ENCODE measurements around the gene TENM3. TPM values are rescaled to one million over a fixed set of nuclear protein-coding genes. Genes with fewer than 3 reads are reported as not detected.

TENM3 gene
- total and polyA plus RNA-seq, 5 donors from 2014 or later, result not detected

GRCh38 chr4:182770996-182771514 is 527.9 kb downstream of the TENM3 start:
- Mint-ChIP-seq H3K27me3 (peaks cover 7% of the 10 kb centered on the region), H3K27ac (no peak overlapping the region), H3K4me1 (no peaks in the 10 kb centered on the region), H3K9me3 (no peaks in the 10 kb centered on the region), H3K36me3 (no peaks in the 10 kb centered on the region), H3K4me3 (no peak overlapping the region)
- ATAC-seq (ENCODE audit: low read depth in 2 of 2) (no peak), DNase-seq (no peak)
- H3K4me3 ChIP-seq (ENCODE audit: low read depth, low read length), result no peak overlapping the region
- H3K4me1 ChIP-seq (ENCODE audit: control insufficient read depth, insufficient read depth, low read length, poor library complexity, severe bottlenecking), result no peaks in the 10 kb centered on the region
- no peaks in the 10 kb centered on the region for H3K9me3 ChIP-seq (ENCODE audit: control insufficient read depth in 2 of 2, low read length in 2 of 2)
- no peak overlapping the region for H3K27ac ChIP-seq (ENCODE audit: insufficient read depth, low read length, poor library complexity, severe bottlenecking)
- H3K27me3 ChIP-seq (ENCODE audit: control insufficient read depth, insufficient read depth, low read length), result no peaks in the 10 kb centered on the region
- H3K36me3 ChIP-seq (ENCODE audit: control insufficient read depth, insufficient read depth, low read length), result no peaks in the 10 kb centered on the region

GRCh38 chr4:182775075-182775474 is 531.9 kb downstream of the TENM3 start:
- Mint-ChIP-seq H3K27me3 (no peaks in the 10 kb centered on the region), H3K27ac (no peak overlapping the region), H3K9me3 (peaks cover 0 to 2% (median 0%) of the 10 kb centered on the region in 7 donors), H3K36me3 (no peaks in the 10 kb centered on the region), H3K4me1 (no peaks in the 10 kb centered on the region), H3K4me3 (no peak overlapping the region)
- ATAC-seq (ENCODE audit: low read depth in 2 of 2) (no peak), DNase-seq (no peak)
- no peaks in the 10 kb centered on the region for H3K9me3 ChIP-seq (ENCODE audit: control insufficient read depth in 2 of 2, low read length in 2 of 2)
- H3K4me1 ChIP-seq (ENCODE audit: control insufficient read depth, insufficient read depth, low read length, poor library complexity, severe bottlenecking), result no peaks in the 10 kb centered on the region
- H3K27me3 ChIP-seq (ENCODE audit: control insufficient read depth, insufficient read depth, low read length), result no peaks in the 10 kb centered on the region
- no peak overlapping the region for H3K4me3 ChIP-seq (ENCODE audit: low read depth, low read length)
- no peak overlapping the region for H3K27ac ChIP-seq (ENCODE audit: insufficient read depth, low read length, poor library complexity, severe bottlenecking)
- H3K36me3 ChIP-seq (ENCODE audit: control insufficient read depth, insufficient read depth, low read length), result no peaks in the 10 kb centered on the region

GRCh38 chr4:182776376-182777105 is 533.3 kb downstream of the TENM3 start:
- Histone ChIP-seq H3K4me1 (ENCODE audit: control insufficient read depth, insufficient read depth, low read length, poor library complexity, severe bottlenecking) (no peaks in the 10 kb centered on the region), H3K27ac (ENCODE audit: insufficient read depth, low read length, poor library complexity, severe bottlenecking) (no peak overlapping the region), H3K36me3 (ENCODE audit: control insufficient read depth, insufficient read depth, low read length) (no peaks in the 10 kb centered on the region), H3K27me3 (ENCODE audit: control insufficient read depth, insufficient read depth, low read length) (no peaks in the 10 kb centered on the region), H3K9me3 (ENCODE audit: control insufficient read depth in 2 of 2, low read length in 2 of 2) (no peaks in the 10 kb centered on the region), H3K4me3 (ENCODE audit: low read depth, low read length) (no peak overlapping the region)
- no peak for DNase-seq
- no peak for ATAC-seq (ENCODE audit: low read depth in 2 of 2)
- Mint-ChIP-seq H3K4me3 (no peak overlapping the region), H3K4me1 (no peaks in the 10 kb centered on the region), H3K27ac (no peak overlapping the region), H3K36me3 (no peaks in the 10 kb centered on the region), H3K9me3 (peaks cover 0 to 2% (median 0%) of the 10 kb centered on the region in 7 donors), H3K27me3 (no peaks in the 10 kb centered on the region)

- Mint-ChIP-seq H3K9me3 (peaks cover 0 to 2% (median 0%) of the 10 kb centered on the region in 7 donors), H3K4me1 (no peaks in the 10 kb centered on the region), H3K27ac (no peak overlapping the region), H3K27me3 (no peaks in the 10 kb centered on the region), H3K4me3 (no peak overlapping the region), H3K36me3 (no peaks in the 10 kb centered on the region)
- ATAC-seq (ENCODE audit: low read depth in 2 of 2) (no peak), DNase-seq (no peak)
- no peaks in the 10 kb centered on the region for H3K4me1 ChIP-seq (ENCODE audit: control insufficient read depth, insufficient read depth, low read length, poor library complexity, severe bottlenecking)
- no peak overlapping the region for H3K27ac ChIP-seq (ENCODE audit: insufficient read depth, low read length, poor library complexity, severe bottlenecking)
- H3K4me3 ChIP-seq (ENCODE audit: low read depth, low read length), result no peak overlapping the region
- no peaks in the 10 kb centered on the region for H3K27me3 ChIP-seq (ENCODE audit: control insufficient read depth, insufficient read depth, low read length)
- H3K9me3 ChIP-seq (ENCODE audit: control insufficient read depth in 2 of 2, low read length in 2 of 2), result no peaks in the 10 kb centered on the region
- H3K36me3 ChIP-seq (ENCODE audit: control insufficient read depth, insufficient read depth, low read length), result no peaks in the 10 kb centered on the region
These were observed 535.2 kb downstream of the TENM3 start for GRCh38 chr4:182778222-182778982.

GRCh38 chr4:182786991-182787390 is 543.8 kb downstream of the TENM3 start:
- Histone ChIP-seq H3K36me3 (ENCODE audit: control insufficient read depth, insufficient read depth, low read length) (no peaks in the 10 kb centered on the region), H3K4me1 (ENCODE audit: control insufficient read depth, insufficient read depth, low read length, poor library complexity, severe bottlenecking) (no peaks in the 10 kb centered on the region), H3K27ac (ENCODE audit: insufficient read depth, low read length, poor library complexity, severe bottlenecking) (no peak overlapping the region), H3K27me3 (ENCODE audit: control insufficient read depth, insufficient read depth, low read length) (no peaks in the 10 kb centered on the region), H3K9me3 (ENCODE audit: control insufficient read depth in 2 of 2, low read length in 2 of 2) (no peaks in the 10 kb centered on the region), H3K4me3 (ENCODE audit: low read depth, low read length) (no peak overlapping the region)
- Mint-ChIP-seq H3K4me1 (no peaks in the 10 kb centered on the region), H3K27me3 (no peaks in the 10 kb centered on the region), H3K27ac (no peak overlapping the region), H3K36me3 (no peaks in the 10 kb centered on the region), H3K4me3 (no peak overlapping the region), H3K9me3 (no peaks in the 10 kb centered on the region)
- no peak for DNase-seq
- ATAC-seq (ENCODE audit: low read depth in 2 of 2), result no peak

- H3K27ac ChIP-seq (ENCODE audit: insufficient read depth, low read length, poor library complexity, severe bottlenecking), result no peak overlapping the region
- Mint-ChIP-seq H3K36me3 (no peaks in the 10 kb centered on the region), H3K27ac (no peak overlapping the region), H3K27me3 (no peaks in the 10 kb centered on the region), H3K4me1 (no peaks in the 10 kb centered on the region), H3K9me3 (no peaks in the 10 kb centered on the region), H3K4me3 (no peak overlapping the region)
- H3K9me3 ChIP-seq (ENCODE audit: control insufficient read depth in 2 of 2, low read length in 2 of 2), result no peaks in the 10 kb centered on the region
- H3K4me3 ChIP-seq (ENCODE audit: low read depth, low read length), result no peak overlapping the region
- no peak for ATAC-seq (ENCODE audit: low read depth in 2 of 2)
- no peaks in the 10 kb centered on the region for H3K27me3 ChIP-seq (ENCODE audit: control insufficient read depth, insufficient read depth, low read length)
- H3K36me3 ChIP-seq (ENCODE audit: control insufficient read depth, insufficient read depth, low read length), result no peaks in the 10 kb centered on the region
- no peaks in the 10 kb centered on the region for H3K4me1 ChIP-seq (ENCODE audit: control insufficient read depth, insufficient read depth, low read length, poor library complexity, severe bottlenecking)
- no peak for DNase-seq
These were observed 545.0 kb downstream of the TENM3 start for GRCh38 chr4:182788201-182788600.

- ATAC-seq (ENCODE audit: low read depth in 2 of 2), result no peak
- Histone ChIP-seq H3K36me3 (ENCODE audit: control insufficient read depth, insufficient read depth, low read length) (no peaks in the 10 kb centered on the region), H3K27me3 (ENCODE audit: control insufficient read depth, insufficient read depth, low read length) (no peaks in the 10 kb centered on the region), H3K4me3 (ENCODE audit: low read depth, low read length) (no peak overlapping the region), H3K4me1 (ENCODE audit: control insufficient read depth, insufficient read depth, low read length, poor library complexity, severe bottlenecking) (no peaks in the 10 kb centered on the region), H3K9me3 (ENCODE audit: control insufficient read depth in 2 of 2, low read length in 2 of 2) (no peaks in the 10 kb centered on the region), H3K27ac (ENCODE audit: insufficient read depth, low read length, poor library complexity, severe bottlenecking) (no peak overlapping the region)
- no peak for DNase-seq
- H3K27me3 Mint-ChIP-seq, result no peaks in the 10 kb centered on the region
- no peaks in the 10 kb centered on the region for H3K4me1 Mint-ChIP-seq
- no peak overlapping the region for H3K27ac Mint-ChIP-seq
- no peak overlapping the region for H3K4me3 Mint-ChIP-seq
- H3K9me3 Mint-ChIP-seq, result no peaks in the 10 kb centered on the region
- H3K36me3 Mint-ChIP-seq, result no peaks in the 10 kb centered on the region
These were observed 546.3 kb downstream of the TENM3 start for GRCh38 chr4:182789529-182789928.
